GM18499 (cell line): ENCODE measurements around the gene PARD3.

Source experiments
- ATAC-seq: cut with Tn5 transposase; IDR thresholded peaks from one replicate; pipeline ENCODE4 v1.9.1; 2021; ENCODE audit warnings: moderate number of reproducible peaks; ENCODE audit not compliant: insufficient read depth, unreplicated experiment

Gene PARD3

DNA sequence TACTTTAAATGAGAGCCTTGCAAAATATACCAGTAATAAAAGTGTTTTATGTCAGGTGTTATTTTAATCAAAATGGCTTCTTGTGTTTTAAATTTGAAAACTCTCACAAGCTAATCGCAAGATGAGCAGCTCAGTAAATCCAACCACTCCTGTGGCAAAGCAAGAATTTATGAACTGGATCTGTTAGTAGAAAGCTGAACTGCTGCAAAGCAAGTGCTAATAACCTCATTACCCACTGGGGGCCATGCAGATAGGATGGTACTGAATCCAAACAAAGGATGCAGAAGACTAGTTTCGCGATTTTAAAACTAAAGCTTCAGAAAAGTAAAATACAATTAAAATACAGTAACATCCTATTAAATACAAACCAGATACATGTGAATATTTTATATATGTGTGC is 468.0 kb downstream of the PARD3 start:
- no peak for ATAC-seq

DNA sequence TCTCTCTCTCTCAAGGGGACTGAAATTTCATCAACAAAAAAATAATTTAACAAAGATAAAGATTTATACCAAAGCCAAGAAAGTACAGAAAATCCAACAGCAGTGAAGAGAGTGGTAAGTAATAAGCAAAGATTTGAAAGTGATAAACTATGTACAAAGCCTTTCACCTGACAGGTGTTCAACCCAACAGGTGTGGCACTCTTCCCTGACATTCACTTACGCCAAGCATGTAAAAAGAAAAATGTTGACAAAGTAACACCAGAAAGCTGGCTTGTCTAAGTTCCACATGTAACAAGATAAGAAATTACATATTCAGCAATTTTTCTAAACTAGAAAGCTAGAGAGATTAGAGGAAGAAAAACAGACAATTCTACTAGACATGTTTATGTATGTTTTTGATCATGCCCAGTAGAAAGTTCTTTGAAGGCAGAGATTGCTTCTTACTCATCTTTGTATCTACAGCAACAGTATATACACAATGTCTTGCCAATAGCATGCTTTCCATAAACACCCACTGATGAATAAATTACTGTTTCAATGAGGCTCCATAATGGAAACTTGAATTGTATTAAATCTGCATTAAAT is 468.5 kb downstream of the PARD3 start:
- no peak for ATAC-seq

DNA sequence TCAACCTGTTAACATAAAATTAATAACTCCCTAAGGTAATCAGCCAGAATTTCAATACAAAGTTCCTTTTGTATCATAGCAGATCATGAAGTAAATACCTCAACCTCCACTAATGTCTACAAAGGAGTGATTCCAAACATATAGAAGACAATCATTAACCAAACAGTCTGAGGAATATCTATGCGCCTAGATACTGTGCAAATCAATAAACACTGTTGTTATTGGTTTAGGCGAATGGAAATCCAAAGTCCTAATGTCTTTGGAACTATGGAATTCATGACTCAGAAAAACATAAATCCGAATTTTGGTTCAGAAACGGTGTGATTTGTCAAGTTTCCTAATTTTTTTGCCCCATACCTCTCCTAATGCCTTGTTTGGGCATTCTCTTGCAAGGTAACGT is 469.7 kb downstream of the PARD3 start:
- ATAC-seq = no peak

DNA sequence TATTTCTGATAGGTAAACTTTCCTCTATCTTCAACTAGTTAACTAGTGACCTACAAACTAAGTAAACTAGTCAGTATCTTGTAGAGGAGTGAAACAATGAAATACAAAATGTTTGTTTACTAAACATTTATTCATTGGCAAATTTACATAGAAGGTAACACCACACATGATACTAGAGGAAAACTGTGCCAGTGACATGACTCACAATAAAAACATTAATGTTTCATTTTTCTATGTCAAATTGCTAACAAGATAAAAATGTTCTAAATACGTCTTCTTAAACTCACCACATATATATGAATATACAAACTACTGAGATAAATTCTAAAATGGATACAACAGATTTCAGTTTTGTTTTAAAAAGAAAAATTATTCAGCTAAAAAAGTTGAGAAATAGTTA is 471.3 kb downstream of the PARD3 start:
- ATAC-seq = no peak

DNA sequence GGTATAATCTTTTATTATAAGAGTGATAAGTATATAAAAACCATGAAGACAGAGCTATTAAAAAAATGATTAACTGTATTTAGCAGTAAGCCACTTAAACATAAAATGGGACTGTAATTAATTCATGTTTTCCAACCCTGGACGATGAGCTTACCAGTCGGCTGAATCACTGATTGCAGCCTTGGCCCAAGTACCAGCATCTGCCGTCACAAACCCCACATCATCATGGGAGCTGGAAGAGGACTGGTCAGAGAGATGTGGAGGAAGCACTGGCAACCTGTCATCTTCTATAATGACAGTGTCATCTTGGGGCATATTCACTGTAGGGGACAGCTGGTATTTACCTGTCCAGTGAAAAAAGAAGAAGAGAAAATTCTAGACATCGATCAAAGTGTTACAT is 473.6 kb downstream of the PARD3 start:
- ATAC-seq = no peak

DNA sequence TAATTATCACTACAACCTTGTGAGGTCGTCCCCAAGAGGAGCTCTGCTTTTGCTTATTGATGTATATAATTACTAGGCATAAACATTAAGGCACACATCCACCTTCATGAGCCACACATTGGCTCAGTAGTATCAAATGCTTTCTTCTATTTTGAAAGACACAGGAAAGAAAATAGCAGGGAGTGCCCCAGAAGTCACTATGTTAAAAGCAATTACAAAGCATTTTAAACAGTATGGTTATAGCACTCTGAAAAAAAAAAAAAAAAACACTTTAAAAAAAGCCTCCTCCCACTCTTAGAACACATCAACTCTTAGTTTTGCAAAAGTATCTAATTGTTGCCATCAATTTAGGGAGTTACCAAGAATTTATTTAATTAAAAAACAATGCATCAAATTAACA is 474.2 kb downstream of the PARD3 start:
- no peak for ATAC-seq

DNA sequence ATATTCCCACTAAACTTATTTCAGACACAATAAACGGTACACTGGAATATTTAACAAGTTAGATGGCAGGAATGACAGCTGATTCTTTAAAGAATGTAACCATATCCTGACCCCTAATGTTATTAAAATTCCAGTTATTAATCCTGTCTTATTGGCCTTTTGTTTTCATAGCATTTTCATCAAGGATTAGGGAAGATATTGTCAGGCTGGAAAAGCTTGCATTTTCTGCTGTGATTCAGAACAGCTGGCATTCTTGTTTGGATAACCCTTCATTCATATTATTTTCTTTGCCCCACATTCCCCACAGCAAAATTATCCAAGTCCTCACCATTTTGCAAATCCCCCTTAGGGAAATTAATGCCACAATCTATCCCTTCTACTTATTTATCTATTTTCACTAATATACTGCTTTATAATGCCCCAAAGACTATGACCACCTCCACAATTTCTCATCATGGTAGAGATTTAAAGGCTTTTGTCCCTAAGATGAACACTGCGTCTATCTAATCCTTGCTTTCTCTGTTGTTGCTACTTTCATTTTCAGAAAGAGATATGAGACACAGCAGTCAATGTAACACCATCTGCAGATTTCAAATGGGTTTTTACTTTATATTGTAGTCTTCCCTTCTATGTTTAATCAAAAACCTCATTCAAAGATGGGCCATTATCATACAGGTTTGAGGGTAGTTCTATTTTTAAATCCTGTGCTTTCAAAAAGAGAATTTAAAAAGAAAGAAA is 475.1 kb downstream of the PARD3 start:
- ATAC-seq = no peak

DNA sequence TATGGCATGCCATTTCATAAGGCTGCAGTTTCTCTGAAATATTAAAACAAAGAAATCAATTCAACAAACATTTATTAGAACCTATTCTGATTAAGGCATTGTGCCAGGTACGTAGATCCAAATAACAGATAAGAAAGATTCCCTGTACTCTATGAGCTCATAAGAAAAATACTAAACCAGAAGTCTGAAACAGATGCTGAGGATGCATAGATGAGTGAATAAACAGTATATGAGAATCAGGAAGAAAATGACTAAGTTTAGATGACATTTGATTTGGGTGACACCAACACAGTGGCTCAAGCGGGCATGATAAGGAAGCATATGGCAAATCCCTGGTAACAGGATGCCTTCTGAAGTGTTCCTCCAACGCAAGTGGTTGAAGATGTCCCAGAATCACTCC is 477.2 kb downstream of the PARD3 start:
- ATAC-seq = no peak

DNA sequence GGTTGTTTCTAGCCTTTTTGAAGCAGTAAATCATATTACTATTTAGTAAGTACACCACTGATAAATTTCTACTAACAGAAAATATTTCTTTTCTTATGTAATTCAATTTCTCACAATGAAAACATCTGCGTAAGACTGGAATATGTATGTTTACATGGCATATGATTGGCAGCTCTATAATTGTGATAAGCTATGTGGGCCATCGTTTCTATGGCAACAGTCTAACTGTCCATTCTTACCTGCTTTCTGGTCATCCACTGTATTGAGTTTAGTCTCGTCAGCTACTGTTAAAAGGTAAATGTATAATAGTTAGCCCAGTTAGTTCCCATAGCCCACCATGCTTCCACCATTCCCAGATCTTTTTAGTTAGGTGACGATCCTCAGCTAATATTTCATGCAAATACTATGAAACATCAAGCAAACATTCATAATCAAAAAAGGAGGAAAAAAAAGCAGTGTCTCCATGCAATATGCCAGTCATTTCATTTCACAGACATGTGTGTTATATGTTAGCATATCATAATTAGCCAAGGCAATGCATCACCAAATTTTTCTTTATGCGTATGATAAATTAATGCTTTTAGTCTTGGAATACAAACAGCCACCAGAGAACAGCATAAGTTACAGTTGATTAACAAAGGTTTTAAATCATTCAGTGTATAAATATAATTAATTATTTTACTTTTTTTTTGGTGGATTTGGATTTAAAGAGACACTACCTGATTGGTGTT is 479.0 kb downstream of the PARD3 start:
- ATAC-seq = no peak

DNA sequence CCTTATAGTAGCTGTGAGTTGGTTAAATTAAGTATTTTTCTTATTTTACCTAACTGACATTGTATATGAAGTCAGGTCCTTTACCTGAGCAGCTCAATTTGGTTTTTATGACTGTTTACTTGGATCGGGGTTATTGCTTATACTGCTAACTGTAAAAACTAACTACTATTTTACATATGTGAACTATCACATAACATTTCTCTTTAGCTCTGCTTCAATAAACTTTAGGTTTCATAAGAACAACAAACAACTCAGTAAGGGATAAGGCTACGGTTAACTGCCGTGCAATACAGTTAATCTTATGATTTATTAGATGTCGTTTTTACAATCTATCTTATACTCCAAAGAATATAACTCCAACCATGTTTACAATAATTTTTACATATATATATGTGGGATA is 480.2 kb downstream of the PARD3 start:
- no peak for ATAC-seq

DNA sequence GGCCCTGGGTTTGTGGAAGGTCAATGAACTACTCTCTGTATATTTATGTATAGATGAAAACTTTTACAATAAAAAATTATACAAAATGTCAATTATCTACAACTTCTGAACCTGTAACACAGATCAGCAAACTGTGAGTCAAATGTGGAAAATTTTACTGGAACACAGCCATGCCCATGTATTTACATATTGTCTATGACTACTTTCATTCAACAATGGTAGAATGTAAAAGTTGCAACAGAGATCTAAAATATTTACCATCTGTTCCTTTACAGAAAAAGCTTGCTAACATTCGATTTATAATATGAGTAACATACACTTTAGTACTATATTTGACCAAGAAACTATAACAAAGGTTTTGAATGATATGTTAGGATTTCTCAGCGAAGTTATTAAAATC is 481.6 kb downstream of the PARD3 start:
- ATAC-seq = no peak

DNA sequence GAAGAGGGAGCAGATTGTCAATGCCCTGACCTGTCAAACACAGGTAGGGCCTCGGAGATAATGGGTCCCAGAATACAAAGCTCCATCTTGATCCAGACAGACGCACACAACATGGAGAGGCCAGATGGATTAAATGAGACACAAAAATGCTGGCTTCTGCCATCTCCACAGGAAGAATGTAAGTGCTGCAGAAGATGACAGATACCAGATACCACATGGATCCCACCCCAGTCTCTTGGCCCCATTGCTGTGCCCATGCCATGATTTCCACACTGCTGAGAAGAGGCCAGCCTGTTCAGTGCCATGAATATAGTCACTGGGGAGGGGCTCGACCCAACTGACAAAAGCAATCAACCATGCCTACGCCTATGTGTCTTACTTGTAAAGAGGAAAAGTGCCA is 487.9 kb downstream of the PARD3 start:
- ATAC-seq = no peak

DNA sequence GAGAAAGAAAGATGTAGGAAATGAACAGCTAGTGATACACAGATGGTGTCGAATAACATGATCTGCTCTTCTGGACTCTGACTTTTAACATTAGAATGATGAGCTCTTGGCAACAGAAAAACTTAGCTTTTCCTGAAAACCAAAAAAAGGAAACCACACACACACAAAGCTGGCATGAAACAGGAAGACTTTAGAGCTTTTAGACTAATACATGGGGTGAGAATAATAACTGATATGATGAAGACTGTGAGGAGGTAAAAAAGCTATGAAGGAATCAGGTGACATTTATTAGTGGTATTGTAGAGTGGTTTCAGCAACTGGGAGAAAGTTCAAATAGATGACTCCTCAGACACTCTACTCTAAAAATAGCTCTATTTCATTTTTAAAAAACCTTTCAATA is 491.9 kb downstream of the PARD3 start:
- ATAC-seq = no peak

DNA sequence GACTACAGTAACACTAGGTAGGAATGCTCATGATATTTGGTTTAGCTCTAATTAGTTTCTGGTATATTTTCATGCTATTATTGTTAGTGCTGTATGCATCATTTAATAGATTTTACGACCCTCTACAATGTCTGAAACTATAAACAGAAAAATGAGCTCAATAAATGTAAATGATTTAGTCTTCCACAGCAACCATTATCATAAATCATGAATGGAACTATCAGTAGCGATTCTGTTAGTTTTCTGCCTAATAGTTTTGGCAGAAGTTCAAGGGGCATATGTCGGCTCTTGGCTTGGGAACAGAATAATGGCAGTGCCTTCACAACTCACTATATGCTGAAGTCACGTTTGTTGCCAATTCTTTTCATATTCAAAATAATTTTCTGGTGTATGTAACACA is 494.8 kb downstream of the PARD3 start:
- ATAC-seq = no peak

DNA sequence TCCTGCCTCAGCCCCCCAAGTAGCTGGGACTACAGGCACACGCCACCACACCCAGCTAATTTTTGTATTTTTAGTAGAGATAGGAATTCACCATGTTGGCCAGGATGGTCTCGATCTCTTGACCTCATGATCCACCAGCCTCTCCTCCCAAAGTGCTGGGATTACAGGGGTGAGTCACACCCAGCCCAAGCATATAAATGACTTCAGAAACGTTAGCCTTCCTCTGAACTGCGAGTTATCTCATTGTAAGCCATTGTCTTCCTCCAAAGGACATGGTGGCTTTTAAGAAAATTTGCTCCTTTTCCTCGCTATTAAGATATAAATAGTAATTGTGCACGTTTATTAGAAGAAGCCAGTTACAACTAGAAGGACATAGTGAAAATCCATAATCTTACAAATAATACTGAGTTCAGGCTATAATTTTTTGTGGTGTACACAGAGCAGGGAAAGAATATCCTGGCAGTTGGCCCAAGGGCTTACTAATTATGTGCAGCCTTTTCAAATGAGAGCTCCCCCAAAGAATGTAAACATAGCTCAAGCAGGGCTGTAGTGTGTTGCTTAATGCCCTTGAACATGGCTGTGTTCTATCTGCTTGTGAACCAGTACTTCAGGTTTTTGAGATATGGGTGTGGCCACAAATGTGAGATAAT is 495.8 kb downstream of the PARD3 start:
- ATAC-seq = no peak

DNA sequence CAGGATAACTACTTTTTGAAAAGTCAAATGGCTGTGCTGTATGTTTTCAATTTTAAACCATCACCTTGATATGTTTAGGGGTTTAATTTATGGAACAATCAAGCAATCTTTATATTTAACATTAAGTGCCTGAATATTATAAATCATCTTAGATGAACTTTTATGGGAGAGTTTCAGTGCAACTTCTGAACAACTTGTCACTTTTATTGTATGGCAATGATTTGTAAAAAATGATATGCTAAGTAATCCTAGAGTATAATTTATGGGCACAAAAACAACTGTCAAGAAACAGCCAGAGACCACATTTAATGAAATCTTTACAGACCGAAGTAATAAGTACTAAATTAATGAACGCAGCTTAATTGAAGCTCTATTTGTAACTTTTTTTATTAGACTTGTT is 498.9 kb downstream of the PARD3 start:
- no peak for ATAC-seq

DNA sequence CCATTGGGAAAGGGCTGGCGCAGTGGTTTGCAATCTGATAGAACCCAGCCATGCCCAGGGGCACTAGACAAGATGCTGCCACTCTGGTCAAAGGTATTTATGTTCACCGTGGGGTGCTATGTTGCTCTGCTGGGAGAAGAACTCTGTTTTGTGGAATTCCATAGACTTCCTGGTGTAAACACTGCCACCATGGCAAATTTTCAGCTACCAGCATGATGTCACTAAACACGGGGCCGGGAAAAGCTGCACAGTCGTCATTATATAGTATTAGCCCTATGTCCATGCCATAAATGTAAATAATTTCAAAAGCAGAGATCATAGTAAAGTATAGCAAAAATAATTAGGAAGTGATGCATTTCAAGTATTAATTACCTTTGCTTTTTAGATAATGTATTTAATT is 500.6 kb downstream of the PARD3 start:
- ATAC-seq = no peak

DNA sequence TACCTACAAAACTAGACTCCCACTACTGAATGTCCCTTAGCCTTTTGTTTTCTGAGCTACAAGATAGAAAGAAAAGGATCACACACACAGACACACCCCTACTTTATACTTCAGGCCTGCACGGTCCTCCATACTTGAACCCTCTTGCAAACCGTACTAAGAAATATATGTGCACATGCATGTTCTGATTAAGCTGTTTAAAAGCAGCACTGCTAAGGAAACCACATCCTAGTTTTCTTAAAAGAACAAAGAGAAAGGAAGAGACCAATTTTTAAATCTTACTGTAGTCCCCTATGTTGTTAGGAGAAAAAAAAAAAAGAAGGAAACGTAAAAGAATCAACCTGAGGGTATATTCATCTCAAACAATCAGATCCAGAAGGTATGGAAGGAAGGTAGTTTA is 501.2 kb downstream of the PARD3 start:
- ATAC-seq = no peak

DNA sequence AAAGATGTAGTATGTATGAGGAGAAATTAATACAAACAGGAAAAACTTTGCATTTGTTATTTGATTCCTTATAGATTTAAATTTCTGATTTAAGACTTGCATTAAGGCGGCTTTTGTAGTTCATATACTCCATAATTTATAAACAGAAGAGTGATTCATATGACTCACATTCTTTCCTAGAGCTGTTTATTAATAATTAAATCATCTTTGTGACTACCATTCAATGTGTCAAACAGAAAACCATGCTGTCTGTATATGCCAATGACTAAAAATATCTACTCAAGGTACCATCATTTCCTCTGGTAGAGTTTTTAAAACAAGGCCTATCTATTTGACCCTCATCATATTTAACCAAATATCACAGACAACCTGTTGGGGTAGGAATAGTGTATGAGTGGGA is 501.7 kb downstream of the PARD3 start:
- ATAC-seq = no peak

DNA sequence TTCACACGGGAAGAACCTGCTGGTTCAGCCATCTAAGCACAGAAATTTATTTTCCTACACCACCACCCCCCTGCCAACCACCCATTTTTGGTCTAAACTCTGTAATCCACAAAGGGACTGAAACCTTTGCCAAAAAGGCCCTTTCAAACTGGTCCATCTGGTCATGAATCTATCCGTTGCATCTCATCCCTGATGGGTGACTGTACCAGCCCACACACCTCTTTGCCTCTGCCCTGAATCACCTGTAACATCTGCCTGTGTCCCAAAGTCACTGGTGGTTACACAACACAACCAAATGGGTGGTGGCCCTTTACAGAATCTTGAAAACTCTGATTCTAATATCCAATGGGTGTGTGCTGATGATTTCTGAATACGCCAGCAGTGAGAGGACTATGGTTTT is 503.4 kb downstream of the PARD3 start:
- ATAC-seq = no peak

DNA sequence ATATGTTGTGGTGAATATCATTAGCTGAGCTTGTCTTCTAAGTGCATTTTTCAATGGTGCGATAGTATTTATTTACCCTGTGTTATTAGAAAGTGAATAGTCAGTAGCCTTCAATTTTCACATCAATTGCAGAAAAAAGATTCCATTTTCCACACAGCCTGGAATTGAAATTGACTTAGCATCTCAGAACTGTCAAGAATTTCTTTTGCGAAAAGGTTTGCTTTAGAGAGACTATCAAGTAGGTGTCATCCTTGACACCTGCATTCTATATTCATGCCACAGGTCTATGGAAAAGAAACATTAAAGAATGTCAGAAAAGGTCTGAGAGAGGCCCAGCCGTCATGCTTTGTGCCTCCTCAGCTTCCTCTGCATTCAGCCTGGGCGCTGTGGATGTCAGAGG is 504.9 kb downstream of the PARD3 start:
- no peak for ATAC-seq
